Measurements from ENCODE around the gene SLK.

DNA sequence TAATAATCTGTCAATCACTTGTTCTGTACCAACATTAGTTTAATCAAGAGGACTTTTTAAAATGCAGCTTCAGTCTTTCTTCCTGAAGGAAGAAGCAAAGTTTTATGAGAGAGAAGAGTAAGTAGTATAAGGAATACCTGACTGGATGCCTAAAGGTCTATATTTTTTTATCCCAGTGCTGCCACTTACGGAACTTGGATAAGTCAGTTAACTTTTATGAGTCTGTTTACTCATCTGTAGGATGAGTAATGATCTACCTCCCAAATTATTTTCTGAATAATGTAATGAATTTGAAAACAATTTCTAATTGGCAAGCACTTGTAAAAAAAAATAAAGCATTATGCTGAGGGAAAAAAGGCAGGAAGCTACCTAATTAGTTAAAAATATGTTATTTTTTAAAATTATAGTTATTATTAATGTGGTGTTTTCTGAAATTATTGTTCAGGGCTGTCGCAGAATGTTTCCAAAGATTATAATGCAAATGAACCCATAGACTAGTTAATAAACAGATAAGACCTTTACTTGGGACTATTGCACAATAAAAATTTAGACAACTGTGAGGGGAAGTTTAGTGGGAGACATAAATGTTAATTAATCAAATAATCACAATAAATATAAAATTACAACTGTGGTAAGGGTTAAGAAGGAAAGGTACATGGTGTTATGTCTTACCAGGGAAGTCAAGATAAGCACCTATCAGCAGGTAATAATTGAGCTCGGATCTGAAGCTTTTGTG lies 24.6 kb downstream of the SLK start:
- TF ChIP-seq, protein P1, sequence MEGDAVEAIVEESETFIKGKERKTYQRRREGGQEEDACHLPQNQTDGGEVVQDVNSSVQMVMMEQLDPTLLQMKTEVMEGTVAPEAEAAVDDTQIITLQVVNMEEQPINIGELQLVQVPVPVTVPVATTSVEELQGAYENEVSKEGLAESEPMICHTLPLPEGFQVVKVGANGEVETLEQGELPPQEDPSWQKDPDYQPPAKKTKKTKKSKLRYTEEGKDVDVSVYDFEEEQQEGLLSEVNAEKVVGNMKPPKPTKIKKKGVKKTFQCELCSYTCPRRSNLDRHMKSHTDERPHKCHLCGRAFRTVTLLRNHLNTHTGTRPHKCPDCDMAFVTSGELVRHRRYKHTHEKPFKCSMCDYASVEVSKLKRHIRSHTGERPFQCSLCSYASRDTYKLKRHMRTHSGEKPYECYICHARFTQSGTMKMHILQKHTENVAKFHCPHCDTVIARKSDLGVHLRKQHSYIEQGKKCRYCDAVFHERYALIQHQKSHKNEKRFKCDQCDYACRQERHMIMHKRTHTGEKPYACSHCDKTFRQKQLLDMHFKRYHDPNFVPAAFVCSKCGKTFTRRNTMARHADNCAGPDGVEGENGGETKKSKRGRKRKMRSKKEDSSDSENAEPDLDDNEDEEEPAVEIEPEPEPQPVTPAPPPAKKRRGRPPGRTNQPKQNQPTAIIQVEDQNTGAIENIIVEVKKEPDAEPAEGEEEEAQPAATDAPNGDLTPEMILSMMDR (IDR thresholded peaks at IDR 0.05; ENCODE audit: low read depth, low read length), result no peak
- no peak for TF ChIP-seq EZH2phosphoT487 (IDR thresholded peaks at IDR 0.05; ENCODE audit: low read depth)

All from OCI-LY3 (cell line).